IMR-90 (cell line): ENCODE measurements around the gene HSD3B1. TPM values are rescaled to one million over a fixed set of nuclear protein-coding genes. Genes with fewer than 3 reads are reported as not detected.

Source experiments
- ATAC-seq: fragments of 200-7000 bp; cut with Tn5 transposase; 2 replicates; pipeline ENCODE4 v1.9.1; 2020; ENCODE audit warnings: low read depth, mild to moderate bottlenecking, moderate library complexity
- BruUV-seq: library from RNA; stranded (reverse); fragments of 400-500 nt; replicated peaks from 2 replicates; lab custom pipeline; 2021; lab: Mats Ljungman, UMichigan
- CTCF ChIA-PET: fragments of 300-600 bp; formaldehyde crosslinking; extraction: SDS; loops from one replicate; lab custom pipeline; 2021; ENCODE audit warnings: antibody characterized with exemption; lab: Yijun Ruan, JAX
- POLR2A ChIA-PET: fragments of 300-600 bp; sonication (Branson Sonifier 250); formaldehyde crosslinking; loops from one replicate; lab custom pipeline; 2022; ENCODE audit warnings: antibody characterized with exemption; ENCODE audit not compliant: unreplicated experiment; lab: Charles Lee
- DNase-seq: peaks from one replicate; pipeline ENCODE4 v3.0.0; 2013
- H2AFZ ChIP-seq: replicated peaks from 2 replicates; pipeline ENCODE3; 2013; ENCODE audit warnings: low read length, mild to moderate bottlenecking; ENCODE audit not compliant: poor library complexity
- H2AK5ac ChIP-seq: 2 replicates; pipeline ENCODE4 v1.6.1; 2013; ENCODE audit warnings: low read depth, low read length, inconsistent platforms
- H2AK9ac ChIP-seq: replicated peaks from 2 replicates; pipeline ENCODE3; 2013; ENCODE audit warnings: mild to moderate bottlenecking, low read depth, low read length, moderate library complexity; ENCODE audit not compliant: poor library complexity
- H2BK120ac ChIP-seq: 2 replicates; pipeline ENCODE4 v1.6.1; 2013; ENCODE audit warnings: low read depth, low read length, inconsistent platforms
- H2BK15ac ChIP-seq: 3 replicates; pipeline ENCODE4 v1.6.1; 2013; ENCODE audit warnings: low read depth, low read length, inconsistent platforms
- H2BK20ac ChIP-seq: 2 replicates; pipeline ENCODE4 v1.6.1; 2013; ENCODE audit warnings: low read depth, mild to moderate bottlenecking, inconsistent platforms, low read length, moderate library complexity
- H2BK5ac ChIP-seq: 2 replicates; pipeline ENCODE4 v1.6.1; 2013; ENCODE audit warnings: mild to moderate bottlenecking, low read depth, low read length, inconsistent platforms; ENCODE audit not compliant: poor library complexity, severe bottlenecking
- H3K14ac ChIP-seq: replicated peaks from 2 replicates; pipeline ENCODE4 v1.6.1; 2013; ENCODE audit warnings: low read depth, low read length, inconsistent platforms
- H3K18ac ChIP-seq: 2 replicates; pipeline ENCODE4 v1.6.1; 2013; ENCODE audit warnings: low read depth, low read length, control low read depth
- H3K23ac ChIP-seq: 2 replicates; pipeline ENCODE4 v1.6.1; 2013; ENCODE audit warnings: low read depth, low read length, inconsistent platforms
- H3K27ac ChIP-seq: 2 replicates; pipeline ENCODE4 v1.5.1; 2013; ENCODE audit warnings: mild to moderate bottlenecking, control low read depth, low read length; ENCODE audit not compliant: insufficient read depth
- H3K27me3 ChIP-seq: 2 replicates; pipeline ENCODE4 v1.6.1; 2013; ENCODE audit warnings: low read length; ENCODE audit not compliant: control insufficient read depth, insufficient read depth
- H3K36me3 ChIP-seq: 2 replicates; pipeline ENCODE4 v1.6.1; 2013; ENCODE audit warnings: low read length, mixed read lengths; ENCODE audit not compliant: control insufficient read depth, insufficient read depth
- H3K4ac ChIP-seq: 2 replicates; pipeline ENCODE4 v1.6.1; 2013; ENCODE audit warnings: low read depth, low read length, inconsistent platforms
- H3K4me1 ChIP-seq: 2 replicates; pipeline ENCODE4 v1.6.1; 2013; ENCODE audit warnings: low read length, mixed read lengths; ENCODE audit not compliant: control insufficient read depth, insufficient read depth
- H3K4me2 ChIP-seq: 2 replicates; pipeline ENCODE4 v1.6.1; 2013; ENCODE audit warnings: low read depth, mild to moderate bottlenecking, control low read depth, low read length, moderate library complexity
- H3K4me3 ChIP-seq: 2 replicates; pipeline ENCODE4 v1.5.1; 2013; ENCODE audit warnings: low read depth, mild to moderate bottlenecking, control low read depth, low read length, moderate library complexity; ENCODE audit not compliant: insufficient read depth
- H3K56ac ChIP-seq: 2 replicates; pipeline ENCODE4 v1.6.1; 2013; ENCODE audit warnings: low read length, inconsistent platforms; ENCODE audit not compliant: insufficient read depth; ENCODE audit errors: extremely low read depth
- H3K79me1 ChIP-seq, 2 experiments: 2 replicates each; pipeline ENCODE4 v1.6.1; 2013; ENCODE audit warnings: low read length in 2 of 2, inconsistent platforms in 1 of 2, low read depth in 1 of 2
- H3K9ac ChIP-seq: 2 replicates; pipeline ENCODE4 v1.6.1; 2013; ENCODE audit warnings: low read depth, low read length, control low read depth
- H3K9me1 ChIP-seq: 2 replicates; pipeline ENCODE4 v1.6.1; 2013; ENCODE audit warnings: low read length, inconsistent platforms; ENCODE audit not compliant: insufficient read depth
- H3K9me3 ChIP-seq: 2 replicates; pipeline ENCODE4 v1.6.1; 2013; ENCODE audit warnings: low read length; ENCODE audit not compliant: control insufficient read depth, insufficient read depth
- H4K20me1 ChIP-seq: 2 replicates; pipeline ENCODE4 v1.6.1; 2013; ENCODE audit warnings: low read length, inconsistent platforms; ENCODE audit not compliant: insufficient read depth
- H4K5ac ChIP-seq: 2 replicates; pipeline ENCODE4 v1.6.1; 2013; ENCODE audit warnings: mild to moderate bottlenecking, low read depth, low read length, control low read depth
- H4K8ac ChIP-seq, 2 experiments: 2 replicates each; pipeline ENCODE4 v1.6.1; 2013; ENCODE audit warnings: low read depth in 2 of 2, low read length in 2 of 2, control low read depth in 1 of 2, inconsistent platforms in 1 of 2
- H4K91ac ChIP-seq: 2 replicates; pipeline ENCODE4 v1.6.1; 2013; ENCODE audit warnings: low read depth, low read length, inconsistent platforms; ENCODE audit not compliant: insufficient read depth
- FOS ChIP-seq: fragments of 150-350 bp; IDR thresholded peaks from 2 replicates; pipeline ENCODE4 v1.6.1; 2016; ENCODE audit warnings: low read depth, low read length
- RAD21 ChIP-seq: IDR thresholded peaks from 2 replicates; pipeline ENCODE4 v1.6.1; 2012; ENCODE audit warnings: low read length, improper control_type of control experiment
- SMC3 ChIP-seq: fragments of 150-350 bp; IDR thresholded peaks from 2 replicates; pipeline ENCODE4 v1.6.1; 2016; ENCODE audit warnings: low read depth, mild to moderate bottlenecking, antibody characterized with exemption, low read length, moderate library complexity
- WGBS, 2 experiments: methylation state at CpG; one replicate each; pipeline versions ENCODE4 v1.1.5 to v1.1.7; 2013; ENCODE audit warnings: missing lambda C conversion rate in 2 of 2; ENCODE audit not compliant: insufficient read length in 1 of 2; ENCODE audit errors: extremely low coverage in 2 of 2; 5-methylcytosine and 5-hydroxymethylcytosine counted together
- dilution Hi-C: fragments of 300-500 bp; cut with HindIII; formaldehyde crosslinking; loops from one replicate; pipeline ENCODE4 v1.14.3; 2018; ENCODE audit warnings: low sequenced_read_pairs; ENCODE audit not compliant: unreplicated experiment
- in situ Hi-C: fragments of 300-500 bp; cut with MboI; formaldehyde crosslinking; loops from 3 replicates; pipeline ENCODE4 v1.14.3; 2019; ENCODE audit warnings: low sequenced_read_pairs, inconsistent platforms, mixed read lengths
- intact Hi-C: fragments of 100-400 bp; cut with micrococcal nuclease; formaldehyde crosslinking; loops from 2 replicates; pipeline ENCODE4 v1.10.0; 2022
- polyA plus RNA-seq, 3 experiments: library from polyadenylated mRNA; depleted of rRNA; stranded (reverse); fragments of >200 nt; gene quantifications; 2 replicates each; pipeline ENCODE4 v1.2.3, GENCODE V29; 2012; ENCODE audit warnings: low replicate concordance in 1 of 3
- total RNA-seq: library from RNA; depleted of rRNA; stranded (reverse); fragments of >200 nt; gene quantifications from 2 replicates; pipeline ENCODE4 v1.2.3, GENCODE V29; 2012
- TF ChIP-seq, protein P1 (sequence below): conservative IDR thresholded peaks from 2 replicates; pipeline ENCODE4 v1.5.1; 2012; ENCODE audit warnings: mild to moderate bottlenecking, low read depth, low read length, improper control_type of control experiment

The HSD3B1 gene
- total and polyA plus RNA-seq, 2 of the 4 experiments (the other 2 are of a cell fraction) = not detected

DNA sequence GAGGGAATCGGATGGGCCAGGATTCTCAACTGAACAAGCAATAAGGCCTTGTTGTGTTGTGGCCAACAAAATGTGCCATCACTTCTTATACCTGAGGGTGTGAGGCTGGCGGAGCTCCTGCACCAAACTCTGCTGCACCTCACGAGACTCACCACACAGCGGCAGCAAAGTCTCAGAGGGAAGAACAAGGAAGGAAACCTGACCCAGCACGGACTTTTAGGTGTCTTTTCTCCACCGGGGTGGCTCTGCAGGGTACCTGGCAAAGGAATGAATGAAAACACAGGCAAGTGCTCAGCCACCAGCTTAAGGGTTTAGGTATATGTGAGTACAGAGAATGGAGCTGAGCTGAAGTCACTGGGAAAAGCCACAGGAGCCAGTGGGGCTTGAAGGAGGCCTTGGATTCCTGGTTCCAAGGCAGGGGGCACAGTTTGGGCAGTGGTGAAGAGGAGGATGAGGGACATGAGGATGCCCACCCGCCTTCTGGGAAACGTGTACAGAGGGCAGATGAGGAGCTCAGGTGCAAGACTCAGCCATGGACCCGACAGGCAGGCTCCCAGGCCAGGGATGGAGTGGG is 31.1 kb upstream of the HSD3B1 start:
- H3K4me1 ChIP-seq = no peaks in the 10 kb centered on the region
- no peak overlapping the region for H3K18ac ChIP-seq
- no peak overlapping the region for H3K56ac ChIP-seq
- H3K27ac ChIP-seq = no peak overlapping the region
- no peak overlapping the region for H3K23ac ChIP-seq
- H2AK5ac ChIP-seq = no peak overlapping the region
- H4K91ac ChIP-seq = no peak overlapping the region
- ATAC-seq (peak; percentile 89), DNase-seq (peak; percentile 21)
- H3K36me3 ChIP-seq = no peaks in the 10 kb centered on the region
- whole genome bisulfite sequencing, 2 experiments = 0% methylated on average over 1 of the region's 9 CpGs; no CpG with 5 or more reads in 1 of the 2 experiments
- H3K14ac ChIP-seq = no peak overlapping the region
- no peaks in the 10 kb centered on the region; the same call in 1 of the 2 replicates for H3K27me3 ChIP-seq
- H2BK15ac ChIP-seq = no peak overlapping the region
- no TSS peak for BruUV-seq
- H2BK20ac ChIP-seq = no peak overlapping the region
- H4K20me1 ChIP-seq = no peaks in the 10 kb centered on the region
- dilution Hi-C loops = no loop called here
- peak overlapping the region; percentile 33 for H2AK9ac ChIP-seq
- in situ Hi-C loops = no loop called here
- H3K79me1 ChIP-seq = no peaks in the 10 kb centered on the region
- no peak overlapping the region for H3K9ac ChIP-seq
- H4K8ac ChIP-seq = no peak overlapping the region
- ChIA-PET CTCF (interaction anchor here (0.8 to 1.4 kb wide), 2 partner anchors 12 to 17 kb away, joined by 3 to 5 read pairs; no protein-coding TSS in a partner anchor), POLR2A (no interaction called here)
- intact Hi-C loops = no loop called here
- H3K4me3 ChIP-seq = no peak overlapping the region
- H3K4ac ChIP-seq = no peak overlapping the region
- no peak overlapping the region for H3K4me2 ChIP-seq
- H2BK120ac ChIP-seq = no peak overlapping the region
- TF ChIP-seq FOS (no peak), SMC3 (0 out of 2 replicates have a peak, but pooled peaks have one; percentile 4), RAD21 (peak; percentile 44)
- TF ChIP-seq, protein P1, sequence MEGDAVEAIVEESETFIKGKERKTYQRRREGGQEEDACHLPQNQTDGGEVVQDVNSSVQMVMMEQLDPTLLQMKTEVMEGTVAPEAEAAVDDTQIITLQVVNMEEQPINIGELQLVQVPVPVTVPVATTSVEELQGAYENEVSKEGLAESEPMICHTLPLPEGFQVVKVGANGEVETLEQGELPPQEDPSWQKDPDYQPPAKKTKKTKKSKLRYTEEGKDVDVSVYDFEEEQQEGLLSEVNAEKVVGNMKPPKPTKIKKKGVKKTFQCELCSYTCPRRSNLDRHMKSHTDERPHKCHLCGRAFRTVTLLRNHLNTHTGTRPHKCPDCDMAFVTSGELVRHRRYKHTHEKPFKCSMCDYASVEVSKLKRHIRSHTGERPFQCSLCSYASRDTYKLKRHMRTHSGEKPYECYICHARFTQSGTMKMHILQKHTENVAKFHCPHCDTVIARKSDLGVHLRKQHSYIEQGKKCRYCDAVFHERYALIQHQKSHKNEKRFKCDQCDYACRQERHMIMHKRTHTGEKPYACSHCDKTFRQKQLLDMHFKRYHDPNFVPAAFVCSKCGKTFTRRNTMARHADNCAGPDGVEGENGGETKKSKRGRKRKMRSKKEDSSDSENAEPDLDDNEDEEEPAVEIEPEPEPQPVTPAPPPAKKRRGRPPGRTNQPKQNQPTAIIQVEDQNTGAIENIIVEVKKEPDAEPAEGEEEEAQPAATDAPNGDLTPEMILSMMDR = peak; percentile 52
- H4K5ac ChIP-seq = no peak overlapping the region
- H3K9me1 ChIP-seq = no peaks in the 10 kb centered on the region
- H2AFZ ChIP-seq = no peak overlapping the region
- H2BK5ac ChIP-seq = no peak overlapping the region
- H3K9me3 ChIP-seq = no peaks in the 10 kb centered on the region
